ENCODE results near the gene ELF2.

The ELF2 gene

DNA sequence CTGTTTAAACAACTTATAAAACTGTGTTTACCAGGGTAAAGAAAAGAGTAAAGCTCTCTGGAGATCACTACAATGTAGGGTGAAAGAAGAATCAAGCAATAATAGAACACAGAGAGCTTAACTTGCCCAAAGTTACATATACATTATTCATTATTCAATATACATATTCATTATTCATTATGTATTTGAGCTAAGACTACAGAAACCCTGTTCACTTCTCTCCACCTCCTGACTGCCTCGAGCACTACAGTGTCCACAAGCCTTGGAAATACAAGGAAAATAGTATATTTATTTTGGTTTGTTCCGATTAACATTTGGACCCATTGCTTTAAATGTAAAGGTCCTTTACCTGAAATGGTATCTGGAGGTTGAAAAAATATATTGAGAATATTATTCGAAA lies 35.9 kb upstream of the ELF2 start:
- no peak for DNase-seq (ENCODE audit: low read depth)
- TF ChIP-seq, protein P1, sequence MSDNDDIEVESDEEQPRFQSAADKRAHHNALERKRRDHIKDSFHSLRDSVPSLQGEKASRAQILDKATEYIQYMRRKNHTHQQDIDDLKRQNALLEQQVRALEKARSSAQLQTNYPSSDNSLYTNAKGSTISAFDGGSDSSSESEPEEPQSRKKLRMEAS (IDR thresholded peaks at IDR 0.05; ENCODE audit: low read depth, low read length), result no peak
- TF ChIP-seq MYC (IDR thresholded peaks at IDR 0.05; ENCODE audit: low read depth, low read length) (no peak), CTCF (IDR thresholded peaks at IDR 0.05; ENCODE audit: low read depth, low read length) (no peak), POLR2A (IDR thresholded peaks at IDR 0.05; ENCODE audit: extremely low read depth, insufficient read length) (no peak)
- no peak overlapping the region for H3K4me3 ChIP-seq (ENCODE audit: low read depth, low read length)

DNA sequence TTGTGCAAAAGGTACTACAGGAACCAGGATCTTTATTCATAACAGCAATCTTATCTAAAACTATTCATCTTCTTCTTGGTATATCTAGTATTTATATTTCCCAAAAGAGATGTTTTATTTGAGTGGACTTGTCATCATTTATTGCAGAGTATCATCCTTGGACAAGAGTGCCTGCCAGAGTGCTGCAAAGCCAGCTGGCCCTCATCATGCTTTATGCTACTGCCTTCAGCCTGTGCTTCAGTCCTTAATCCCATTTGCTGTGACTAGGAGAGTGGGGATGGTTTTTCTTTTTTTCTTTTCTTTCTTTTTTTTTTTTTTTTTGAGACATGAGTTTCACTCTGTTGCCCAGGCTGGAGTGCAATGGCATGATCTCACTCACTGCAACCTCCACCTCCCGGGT lies 33.5 kb upstream of the ELF2 start:
- no peak for DNase-seq (ENCODE audit: low read depth)
- TF ChIP-seq MYC (IDR thresholded peaks at IDR 0.05; ENCODE audit: low read depth, low read length) (no peak), POLR2A (IDR thresholded peaks at IDR 0.05; ENCODE audit: extremely low read depth, insufficient read length) (no peak), CTCF (IDR thresholded peaks at IDR 0.05; ENCODE audit: low read depth, low read length) (no peak)
- H3K4me3 ChIP-seq (ENCODE audit: low read depth, low read length), result no peak overlapping the region

DNA sequence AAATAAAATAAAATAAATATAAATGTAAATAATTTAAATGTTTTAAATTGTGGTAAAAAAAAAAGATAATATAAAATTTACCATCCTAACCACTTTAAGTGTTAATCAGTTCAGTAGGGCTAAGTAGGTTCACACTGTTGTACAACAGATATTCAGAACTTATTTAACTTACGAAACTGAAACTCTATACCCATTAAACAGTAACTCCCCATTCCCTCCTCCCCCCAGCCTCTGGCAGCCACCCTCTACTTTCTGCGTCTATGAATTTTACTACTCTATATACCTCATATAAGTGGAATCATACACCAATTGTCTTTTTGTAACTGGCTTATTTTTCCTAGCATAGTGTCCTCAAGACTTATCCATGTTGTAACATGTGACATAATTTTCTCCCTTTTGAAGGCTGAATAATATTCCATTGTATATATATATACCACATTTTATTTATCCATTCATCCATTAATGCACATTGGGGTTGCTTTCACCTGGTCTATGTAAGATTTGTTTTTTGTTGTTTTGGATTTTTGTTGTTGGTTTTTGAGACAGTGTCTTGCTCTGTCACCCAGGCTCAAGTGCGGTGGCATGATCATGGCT lies 32.5 kb upstream of the ELF2 start:
- DNase-seq (ENCODE audit: low read depth), result no peak
- H3K4me3 ChIP-seq (ENCODE audit: low read depth, low read length), result no peak overlapping the region
- TF ChIP-seq CTCF (IDR thresholded peaks at IDR 0.05; ENCODE audit: low read depth, low read length), result no peak
- no peak for TF ChIP-seq MYC (IDR thresholded peaks at IDR 0.05; ENCODE audit: low read depth, low read length)
- TF ChIP-seq POLR2A (IDR thresholded peaks at IDR 0.05; ENCODE audit: extremely low read depth, insufficient read length), result no peak
- TF ChIP-seq, protein P1 (IDR thresholded peaks at IDR 0.05; ENCODE audit: low read depth, low read length), result no peak

GRCh38 chr4:139208404-139208945 lies 31.5 kb upstream of the ELF2 start:
- DNase-seq (ENCODE audit: low read depth), result peak; percentile 95
- TF ChIP-seq CTCF (IDR thresholded peaks at IDR 0.05; ENCODE audit: low read depth, low read length) (peak; percentile 9), MYC (IDR thresholded peaks at IDR 0.05; ENCODE audit: low read depth, low read length) (no peak)
- H3K4me3 ChIP-seq (ENCODE audit: low read depth, low read length), result no peak overlapping the region

GRCh38 chr4:139207873-139208403 lies 30.9 kb upstream of the ELF2 start:
- no peak for DNase-seq (ENCODE audit: low read depth)
- H3K4me3 ChIP-seq (ENCODE audit: low read depth, low read length), result no peak overlapping the region
- TF ChIP-seq MYC (IDR thresholded peaks at IDR 0.05; ENCODE audit: low read depth, low read length) (no peak), CTCF (IDR thresholded peaks at IDR 0.05; ENCODE audit: low read depth, low read length) (no peak), POLR2A (IDR thresholded peaks at IDR 0.05; ENCODE audit: extremely low read depth, insufficient read length) (no peak)
- TF ChIP-seq, protein P1 (IDR thresholded peaks at IDR 0.05; ENCODE audit: low read depth, low read length), result no peak

GRCh38 chr4:139207247-139207646 lies 30.2 kb upstream of the ELF2 start:
- TF ChIP-seq MYC (IDR thresholded peaks at IDR 0.05; ENCODE audit: low read depth, low read length) (peak; percentile 41; the same call in 1 of the 2 replicates), POLR2A (IDR thresholded peaks at IDR 0.05; ENCODE audit: extremely low read depth, insufficient read length) (no peak)
- TF ChIP-seq, protein P1 (IDR thresholded peaks at IDR 0.05; ENCODE audit: low read depth, low read length), result peak; percentile 24; the same call in 1 of the 2 replicates
- H3K4me3 ChIP-seq (ENCODE audit: low read depth, low read length), result no peak overlapping the region
- DNase-seq (ENCODE audit: low read depth), result peak; percentile 55
